NCI-H146 treated with DMSO at 0.1 percent for 48 hours (cell line): ENCODE measurements around the gene BFSP1.

ENCODE experiments used
- DNase-seq: peaks from one replicate; lab custom pipeline; 2025; ENCODE audit not compliant: unreplicated experiment; lab: John Stamatoyannopoulos, UW

Gene BFSP1

DNA sequence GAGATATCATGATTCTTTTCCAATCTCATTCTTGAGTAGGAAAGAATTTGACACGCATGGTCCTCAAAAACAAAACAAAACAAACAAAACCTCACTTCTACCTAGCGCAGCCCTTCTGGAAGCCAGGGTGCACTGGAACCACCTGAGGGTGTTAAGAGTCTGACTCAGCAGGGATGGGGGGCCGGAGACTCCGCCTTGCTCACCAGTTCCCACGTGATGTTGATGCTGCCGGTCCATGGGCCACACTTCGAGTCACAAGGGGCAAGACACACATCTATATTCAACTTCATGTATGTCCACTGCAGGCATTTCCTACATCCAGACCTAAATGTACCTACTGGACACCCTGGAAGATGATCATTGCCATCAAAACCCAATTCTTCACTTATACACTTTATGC is 30.4 kb downstream of the BFSP1 start:
- no peak for DNase-seq

DNA sequence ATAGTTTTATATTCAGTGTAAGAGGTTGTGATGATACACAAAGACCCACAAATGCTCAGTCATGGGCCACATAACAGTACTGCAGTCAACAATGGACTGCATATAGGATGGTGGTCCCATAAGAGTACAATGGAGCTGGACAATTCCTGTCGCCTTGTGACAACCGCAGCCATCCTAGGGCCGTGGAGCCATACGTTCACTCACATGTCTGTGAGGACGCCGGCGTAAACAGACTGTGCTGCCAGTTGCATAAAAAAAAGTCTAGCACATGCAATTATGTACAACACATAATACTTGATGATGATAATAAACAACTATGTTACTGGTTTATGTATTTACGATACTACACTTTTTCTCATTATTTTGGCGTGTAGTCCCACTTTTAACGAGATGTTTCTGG is 30.9 kb downstream of the BFSP1 start:
- no peak for DNase-seq

GRCh38 chr20:17499041-17499440 is 32.1 kb downstream of the BFSP1 start:
- no peak for DNase-seq

DNA sequence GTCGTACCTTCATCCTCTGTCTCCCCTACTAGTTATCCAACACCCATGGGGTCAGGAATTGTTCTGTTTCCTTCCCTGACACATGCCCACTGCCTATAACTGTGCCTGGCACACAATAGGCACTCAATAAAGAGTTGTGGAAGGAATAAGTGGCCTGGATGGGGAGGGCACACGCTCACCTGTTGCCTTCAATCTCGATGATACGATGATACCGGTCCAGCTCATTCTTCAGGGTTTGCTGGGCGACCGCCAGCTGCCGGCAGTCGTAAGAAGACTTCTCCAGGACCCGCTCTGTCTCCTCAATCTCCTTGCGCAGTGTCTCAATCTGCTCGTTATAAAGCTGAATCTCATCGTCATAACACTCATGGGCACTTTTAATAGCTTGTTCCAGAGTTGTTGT is 32.5 kb downstream of the BFSP1 start:
- DNase-seq, result no peak

- no peak for DNase-seq
Measured at GRCh38 chr20:17497821-17498580, 33.2 kb downstream of the BFSP1 start.

GRCh38 chr20:17495826-17496225 is 35.4 kb downstream of the BFSP1 start:
- DNase-seq, result peak; percentile 25

GRCh38 chr20:17494201-17494600 is 37.0 kb downstream of the BFSP1 start:
- no peak for DNase-seq

DNA sequence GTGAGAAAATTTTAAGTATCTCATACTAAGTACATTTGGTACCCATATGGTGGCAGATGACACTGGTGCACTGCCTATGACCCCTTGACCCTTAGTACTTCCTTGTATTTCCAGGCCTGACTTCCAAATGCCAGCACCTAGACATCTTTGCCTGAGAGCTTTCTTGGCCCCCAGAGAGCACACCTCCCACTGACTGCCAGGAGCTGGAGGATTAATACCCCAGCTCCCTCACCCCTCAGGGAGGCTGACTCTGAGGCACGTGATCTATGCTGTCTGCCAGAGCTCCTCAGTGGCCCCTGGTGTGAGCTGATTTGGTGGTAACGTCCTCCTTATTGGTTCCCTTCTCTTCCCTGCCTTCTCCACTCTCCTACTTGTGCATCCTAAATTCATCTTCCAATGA is 38.0 kb downstream of the BFSP1 start:
- no peak for DNase-seq

GRCh38 chr20:17491488-17491887 is 39.7 kb downstream of the BFSP1 start:
- no peak for DNase-seq

DNA sequence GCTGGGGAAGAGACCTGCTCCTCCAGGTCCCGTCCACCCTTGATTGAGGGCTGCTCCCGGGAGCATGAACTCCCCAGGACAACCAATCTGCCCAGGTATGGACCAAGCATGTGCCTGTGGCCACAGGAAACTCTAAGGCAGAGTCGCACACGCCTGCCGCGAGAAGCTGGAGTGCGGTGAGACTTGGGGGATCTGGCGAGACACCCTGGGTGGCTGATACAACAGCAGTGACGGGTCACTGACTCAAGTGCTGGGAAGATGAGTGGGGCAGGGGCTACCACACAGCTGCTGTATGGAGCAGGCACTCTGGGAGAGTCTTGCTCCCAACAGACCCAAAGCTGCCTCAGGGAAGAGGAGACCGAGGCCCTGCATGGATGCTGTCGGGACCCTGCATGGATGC is 40.1 kb downstream of the BFSP1 start:
- no peak for DNase-seq

- DNase-seq, result no peak
Measured at GRCh38 chr20:17490501-17490900, 40.7 kb downstream of the BFSP1 start.

- DNase-seq, result no peak
Measured at GRCh38 chr20:17488916-17489600, 42.1 kb downstream of the BFSP1 start.

- no peak for DNase-seq
Measured at GRCh38 chr20:17485017-17485416, 46.2 kb downstream of the BFSP1 start.

- no peak for DNase-seq
Measured at GRCh38 chr20:17482536-17482935, 48.6 kb downstream of the BFSP1 start.

DNA sequence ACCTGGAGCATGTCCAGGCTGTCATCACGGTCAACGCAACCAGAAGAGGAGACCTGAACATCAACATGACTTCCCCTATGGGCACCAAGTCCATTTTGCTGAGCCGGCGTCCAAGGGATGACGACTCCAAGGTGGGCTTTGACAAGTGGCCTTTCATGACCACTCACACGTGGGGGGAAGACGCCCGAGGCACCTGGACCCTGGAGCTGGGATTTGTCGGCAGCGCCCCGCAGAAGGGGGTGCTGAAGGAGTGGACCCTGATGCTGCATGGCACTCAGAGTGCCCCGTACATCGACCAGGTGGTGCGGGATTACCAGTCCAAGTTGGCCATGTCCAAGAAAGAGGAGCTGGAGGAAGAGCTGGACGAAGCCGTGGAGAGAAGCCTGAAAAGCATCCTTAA is 49.5 kb downstream of the BFSP1 start:
- DNase-seq, result no peak

DNA sequence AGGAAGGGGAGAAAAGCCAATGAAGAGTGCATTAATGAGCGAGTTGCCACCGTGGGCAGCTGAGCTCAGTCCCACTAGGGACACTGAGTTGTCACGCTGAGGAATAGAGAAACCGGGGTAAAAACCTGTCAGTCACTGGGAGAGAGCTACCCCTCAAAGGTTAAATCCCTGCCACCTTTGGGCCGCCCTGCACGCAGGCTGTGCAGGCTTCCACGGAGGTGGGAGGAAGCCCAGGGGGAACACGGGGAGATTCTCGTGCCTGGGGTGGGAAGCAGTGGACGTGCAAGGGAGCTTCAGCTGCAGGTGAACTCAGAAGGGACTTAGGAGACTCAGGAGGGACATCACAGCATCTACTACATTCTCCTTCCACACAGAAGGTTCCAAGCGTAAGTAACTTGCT is 50.5 kb downstream of the BFSP1 start:
- DNase-seq, result no peak

DNA sequence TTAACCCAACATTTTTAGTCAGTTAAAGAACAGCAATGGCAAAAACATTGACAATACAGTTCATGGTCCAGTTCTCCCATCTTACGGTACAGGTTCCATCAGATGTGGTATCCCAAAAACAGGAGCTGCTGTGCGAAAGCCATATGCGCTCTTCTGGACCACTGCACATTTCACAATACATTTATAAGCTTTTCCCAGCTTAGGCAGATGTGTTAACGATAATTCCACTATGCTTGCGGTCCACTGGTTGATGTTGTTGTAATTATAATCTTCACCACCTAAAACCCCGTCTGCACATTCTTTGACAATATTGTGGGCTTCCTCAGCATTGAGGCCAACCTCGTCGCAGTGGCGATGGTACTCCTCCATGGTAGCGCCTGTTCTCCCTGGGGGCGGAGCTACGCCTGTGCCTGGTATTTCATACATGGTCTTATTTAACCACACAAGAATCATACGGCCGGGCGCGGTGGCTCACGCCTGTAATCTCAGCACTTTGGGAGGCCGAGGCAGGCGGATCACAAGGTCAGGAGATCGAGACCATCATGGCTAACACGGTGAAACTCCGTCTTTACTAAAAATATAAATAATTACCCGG is 52.0 kb downstream of the BFSP1 start:
- DNase-seq, result no peak

DNA sequence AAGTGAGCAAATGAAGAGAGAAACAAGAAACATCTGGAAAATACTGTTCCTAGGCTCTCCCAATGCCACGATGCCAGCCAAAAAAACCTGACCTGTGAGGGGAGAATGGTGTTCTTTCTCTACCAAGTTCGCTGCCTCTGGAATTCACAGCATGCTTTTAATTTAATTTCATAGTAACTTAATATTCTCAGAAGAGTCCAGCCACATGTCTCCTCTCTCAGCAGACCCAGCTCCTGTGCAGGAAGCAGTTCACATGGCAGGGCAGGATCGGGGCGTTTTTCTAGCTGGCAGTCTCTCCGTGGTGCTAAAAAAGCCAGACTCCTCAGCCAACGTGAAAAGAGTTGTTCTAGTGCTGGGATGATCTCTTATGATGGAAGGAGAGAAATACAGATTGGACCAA is 57.5 kb downstream of the BFSP1 start:
- DNase-seq, result no peak

DNA sequence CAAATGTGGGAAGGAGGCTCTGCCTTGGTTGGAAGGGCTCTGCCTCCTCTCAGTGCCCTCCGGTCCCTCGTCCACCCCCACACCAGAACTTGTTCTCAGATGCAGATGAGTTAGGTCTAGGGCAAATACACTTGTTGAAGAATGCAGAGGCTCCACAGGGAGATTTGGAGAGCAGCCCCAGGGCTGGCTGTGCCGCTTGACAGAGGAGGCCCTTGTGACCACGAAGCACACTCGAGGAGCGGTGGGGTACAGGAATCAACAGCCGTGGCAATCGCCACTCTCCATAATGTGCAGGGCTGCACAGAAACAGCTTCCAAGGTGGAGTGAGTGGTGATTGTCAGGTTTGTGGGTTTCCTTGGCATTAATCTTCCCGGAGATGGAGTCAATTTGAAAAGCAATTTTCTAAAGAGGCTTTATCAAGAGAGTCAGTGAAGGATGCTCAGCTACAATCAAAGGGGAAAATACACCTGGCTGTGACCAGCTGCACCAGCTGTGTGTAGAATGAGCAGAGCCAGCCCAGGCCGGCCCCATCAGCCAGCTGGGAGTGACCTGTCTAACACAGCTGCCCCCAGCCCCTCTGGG is 59.5 kb downstream of the BFSP1 start:
- peak; percentile 61 for DNase-seq

GRCh38 chr20:17470973-17471372 is 60.2 kb downstream of the BFSP1 start:
- no peak for DNase-seq

- DNase-seq, result no peak
Measured at GRCh38 chr20:17470521-17470920, 60.7 kb downstream of the BFSP1 start.
